ENCODE measurements around the gene REXO5. TPM values are rescaled to one million over a fixed set of nuclear protein-coding genes. Genes with fewer than 3 reads are reported as not detected.

Gene REXO5
- total RNA-seq, 1 experiment from 2014 or later, result 7.3 TPM

DNA sequence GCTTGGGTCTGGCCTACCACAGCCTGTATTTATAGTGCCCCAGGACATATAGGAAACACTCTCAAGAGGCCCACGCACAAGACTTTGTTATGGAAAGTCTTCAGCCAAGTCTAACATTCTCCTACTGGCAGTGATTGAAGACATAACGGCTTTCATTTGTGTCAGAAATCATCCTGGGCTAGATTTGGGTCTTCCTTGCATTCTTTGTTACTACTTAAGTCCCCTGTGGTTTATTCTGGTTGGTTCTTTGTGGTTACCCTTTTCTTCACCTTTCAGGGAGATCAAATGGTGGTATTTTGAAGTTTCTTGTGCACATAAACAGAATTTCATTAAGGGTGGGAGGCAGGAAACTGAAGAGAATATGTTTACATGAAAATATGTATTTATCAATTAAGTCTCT, 37.7 kb downstream of the REXO5 start:
- Histone ChIP-seq H3K4me1 (no peaks in the 10 kb centered on the region), H3K9me3 (no peaks in the 10 kb centered on the region), H3K27me3 (replicated peaks; ENCODE audit: control insufficient read depth, insufficient read depth, low read length) (no peaks in the 10 kb centered on the region), H3K4me3 (ENCODE audit: low read depth, low read length) (no peak overlapping the region), H3K36me3 (ENCODE audit: control insufficient read depth, insufficient read depth, low read length) (no peaks in the 10 kb centered on the region; the same call in 1 of the 2 replicates)
- CTCF ChIA-PET, result no interaction called here
- H3K27me3 Mint-ChIP-seq (ENCODE audit: insufficient read depth, unreplicated experiment), result no peaks in the 10 kb centered on the region
- peaks cover 23% of the 10 kb centered on the region for H3K36me3 Mint-ChIP-seq (ENCODE audit: insufficient read depth, unreplicated experiment)
- H3K4me1 Mint-ChIP-seq (ENCODE audit: low read depth, unreplicated experiment), result no peaks in the 10 kb centered on the region
- BruUV-seq (replicated peaks), result no TSS peak
- H3K4me3 Mint-ChIP-seq (ENCODE audit: unreplicated experiment), result no peak overlapping the region
- no peak for DNase-seq
- intact Hi-C loops (cut with micrococcal nuclease; ENCODE audit: unreplicated experiment), result no loop called here
- POLR2A ChIA-PET, result interaction anchor here (0.6 kb wide), 1 partner anchor 54 kb away, joined by 3 read pairs; no protein-coding TSS in a partner anchor
- H3K9me3 Mint-ChIP-seq (ENCODE audit: unreplicated experiment), result no peaks in the 10 kb centered on the region
- TF ChIP-seq, protein P1, sequence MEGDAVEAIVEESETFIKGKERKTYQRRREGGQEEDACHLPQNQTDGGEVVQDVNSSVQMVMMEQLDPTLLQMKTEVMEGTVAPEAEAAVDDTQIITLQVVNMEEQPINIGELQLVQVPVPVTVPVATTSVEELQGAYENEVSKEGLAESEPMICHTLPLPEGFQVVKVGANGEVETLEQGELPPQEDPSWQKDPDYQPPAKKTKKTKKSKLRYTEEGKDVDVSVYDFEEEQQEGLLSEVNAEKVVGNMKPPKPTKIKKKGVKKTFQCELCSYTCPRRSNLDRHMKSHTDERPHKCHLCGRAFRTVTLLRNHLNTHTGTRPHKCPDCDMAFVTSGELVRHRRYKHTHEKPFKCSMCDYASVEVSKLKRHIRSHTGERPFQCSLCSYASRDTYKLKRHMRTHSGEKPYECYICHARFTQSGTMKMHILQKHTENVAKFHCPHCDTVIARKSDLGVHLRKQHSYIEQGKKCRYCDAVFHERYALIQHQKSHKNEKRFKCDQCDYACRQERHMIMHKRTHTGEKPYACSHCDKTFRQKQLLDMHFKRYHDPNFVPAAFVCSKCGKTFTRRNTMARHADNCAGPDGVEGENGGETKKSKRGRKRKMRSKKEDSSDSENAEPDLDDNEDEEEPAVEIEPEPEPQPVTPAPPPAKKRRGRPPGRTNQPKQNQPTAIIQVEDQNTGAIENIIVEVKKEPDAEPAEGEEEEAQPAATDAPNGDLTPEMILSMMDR (IDR thresholded peaks at IDR 0.05; ENCODE audit: insufficient read depth in 1 of 2, low read depth in 1 of 2, low read length in 1 of 2, severe bottlenecking in 1 of 2, unreplicated experiment in 1 of 2), result no peak
- H3K27ac Mint-ChIP-seq (ENCODE audit: unreplicated experiment), result no peak overlapping the region

DNA sequence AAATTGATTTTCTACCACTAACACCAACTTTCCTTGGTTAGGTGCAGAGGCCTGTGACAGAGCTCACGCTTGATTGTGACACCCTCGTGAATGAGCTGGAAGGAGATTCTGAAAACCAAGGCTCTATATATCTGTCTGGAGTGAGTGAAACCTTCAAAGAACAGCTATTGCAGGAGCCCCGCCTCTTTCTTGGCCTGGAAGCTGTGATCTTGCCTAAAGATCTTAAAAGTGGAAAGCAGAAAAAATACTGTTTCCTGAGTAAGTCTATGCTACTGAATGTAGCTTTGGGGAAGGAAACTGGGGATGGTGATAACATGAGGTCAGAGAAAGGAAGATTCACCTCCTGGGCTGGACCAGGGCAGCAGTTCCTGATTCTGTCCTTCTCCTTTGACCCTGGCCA, 38.3 kb downstream of the REXO5 start:
- Histone ChIP-seq H3K4me1 (no peaks in the 10 kb centered on the region), H3K4me3 (ENCODE audit: low read depth, low read length) (no peak overlapping the region), H3K27me3 (replicated peaks; ENCODE audit: control insufficient read depth, insufficient read depth, low read length) (no peaks in the 10 kb centered on the region), H3K9me3 (no peaks in the 10 kb centered on the region), H3K36me3 (ENCODE audit: control insufficient read depth, insufficient read depth, low read length) (no peaks in the 10 kb centered on the region; the same call in 1 of the 2 replicates)
- peaks cover 24% of the 10 kb centered on the region for H3K36me3 Mint-ChIP-seq (ENCODE audit: insufficient read depth, unreplicated experiment)
- POLR2A ChIA-PET, result no interaction called here
- TF ChIP-seq, protein P1 (IDR thresholded peaks at IDR 0.05; ENCODE audit: insufficient read depth in 1 of 2, low read depth in 1 of 2, low read length in 1 of 2, severe bottlenecking in 1 of 2, unreplicated experiment in 1 of 2), result no peak
- no peak overlapping the region for H3K4me3 Mint-ChIP-seq (ENCODE audit: unreplicated experiment)
- BruUV-seq (replicated peaks), result no TSS peak
- intact Hi-C loops (cut with micrococcal nuclease; ENCODE audit: unreplicated experiment), result no loop called here
- no peaks in the 10 kb centered on the region for H3K27me3 Mint-ChIP-seq (ENCODE audit: insufficient read depth, unreplicated experiment)
- H3K9me3 Mint-ChIP-seq (ENCODE audit: unreplicated experiment), result no peaks in the 10 kb centered on the region
- H3K27ac Mint-ChIP-seq (ENCODE audit: unreplicated experiment), result no peak overlapping the region
- no peaks in the 10 kb centered on the region for H3K4me1 Mint-ChIP-seq (ENCODE audit: low read depth, unreplicated experiment)
- DNase-seq, result no peak
- CTCF ChIA-PET, result no interaction called here

DNA sequence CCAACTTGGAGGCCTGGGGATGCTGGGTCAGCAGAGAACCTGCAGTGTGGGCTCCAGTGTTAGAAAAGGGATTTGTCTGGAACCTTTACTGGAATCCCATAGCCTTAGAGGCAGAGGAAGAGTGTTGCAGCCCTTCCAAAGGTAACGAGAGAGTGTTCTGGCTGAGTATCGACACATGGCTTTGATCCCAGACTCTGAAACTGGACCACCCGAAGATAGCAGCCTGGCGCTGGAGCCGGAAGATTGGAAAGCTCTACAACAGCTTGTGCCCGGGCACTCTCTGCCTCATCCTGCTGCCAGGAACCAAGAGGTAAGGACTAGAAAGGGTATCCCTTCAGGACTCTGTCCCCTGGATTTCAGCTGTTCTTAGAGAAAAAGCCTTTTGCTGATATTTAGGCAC, 39.7 kb downstream of the REXO5 start:
- H3K4me3 Mint-ChIP-seq (ENCODE audit: unreplicated experiment), result no peak overlapping the region
- no TSS peak for BruUV-seq (replicated peaks)
- H3K4me1 ChIP-seq, result peaks cover 4% of the 10 kb centered on the region
- no peaks in the 10 kb centered on the region; the same call in 1 of the 2 replicates for H3K36me3 ChIP-seq (ENCODE audit: control insufficient read depth, insufficient read depth, low read length)
- H3K27me3 Mint-ChIP-seq (ENCODE audit: insufficient read depth, unreplicated experiment), result no peaks in the 10 kb centered on the region
- no peak overlapping the region for H3K4me3 ChIP-seq (ENCODE audit: low read depth, low read length)
- H3K27ac Mint-ChIP-seq (ENCODE audit: unreplicated experiment), result no peak overlapping the region
- CTCF ChIA-PET, result no interaction called here
- POLR2A ChIA-PET, result no interaction called here
- peaks cover 30% of the 10 kb centered on the region for H3K36me3 Mint-ChIP-seq (ENCODE audit: insufficient read depth, unreplicated experiment)
- no peaks in the 10 kb centered on the region for H3K9me3 ChIP-seq
- intact Hi-C loops (cut with micrococcal nuclease; ENCODE audit: unreplicated experiment), result no loop called here
- TF ChIP-seq, protein P1 (IDR thresholded peaks at IDR 0.05; ENCODE audit: insufficient read depth in 1 of 2, low read depth in 1 of 2, low read length in 1 of 2, severe bottlenecking in 1 of 2, unreplicated experiment in 1 of 2), result no peak
- H3K9me3 Mint-ChIP-seq (ENCODE audit: unreplicated experiment), result no peaks in the 10 kb centered on the region
- H3K27me3 ChIP-seq (replicated peaks; ENCODE audit: control insufficient read depth, insufficient read depth, low read length), result no peaks in the 10 kb centered on the region
- DNase-seq, result no peak
- H3K4me1 Mint-ChIP-seq (ENCODE audit: low read depth, unreplicated experiment), result no peaks in the 10 kb centered on the region
